GM12878 (cell line): ENCODE results near the gene POLE3. TPM values are rescaled to one million over a fixed set of nuclear protein-coding genes. Genes with fewer than 3 reads are reported as not detected.

Experiments
- ATAC-seq: fragments of 200-7000 bp; cut with Tn5 transposase; 3 replicates; pipeline ENCODE4 v1.9.1; 2020; ENCODE audit warnings: mild to moderate bottlenecking, moderate library complexity
- BruUV-seq: library from RNA; stranded (reverse); fragments of 400-500 nt; replicated peaks from 2 replicates; lab custom pipeline; 2021; lab: Mats Ljungman, UMichigan
- CTCF ChIA-PET: fragments of 300-600 bp; sonication (Branson Sonifier 250); formaldehyde crosslinking; extraction: SDS; loops from one replicate; lab custom pipeline; 2021; ENCODE audit warnings: inconsistent platforms; lab: Yijun Ruan, JAX
- POLR2A ChIA-PET: fragments of 350-600 bp; formaldehyde crosslinking; extraction: SDS; loops from one replicate; lab custom pipeline; 2021; ENCODE audit warnings: inconsistent platforms; lab: Charles Lee
- RAD21 ChIA-PET: fragments of 300-600 bp; sonication (Branson Sonifier 250); formaldehyde crosslinking; loops from one replicate; lab custom pipeline; 2023; ENCODE audit warnings: antibody characterized with exemption; ENCODE audit not compliant: unreplicated experiment; lab: Charles Lee
- SMC1A ChIA-PET: fragments of 300-600 bp; sonication (Branson Sonifier 250); formaldehyde crosslinking; loops from one replicate; lab custom pipeline; 2023; ENCODE audit not compliant: unreplicated experiment, uncharacterized antibody; lab: Charles Lee
- DNase-seq: peaks from one replicate; pipeline ENCODE4 v3.0.0-alpha.2; 2011; ENCODE audit warnings: low read depth, low spot score
- FAIRE-seq: peaks from 3 replicates; lab custom pipeline; 2011; peaks lifted over from hg19 to GRCh38; lab: Jason Lieb, UNC
- H2AFZ ChIP-seq: 2 replicates; pipeline ENCODE4 v1.6.0; 2011; ENCODE audit warnings: low read depth, low read length, control low read depth; ENCODE audit not compliant: control insufficient read depth
- H3K27ac ChIP-seq: 2 replicates; pipeline ENCODE4 v1.5.1; 2011; ENCODE audit warnings: control low read depth; ENCODE audit not compliant: control insufficient read depth, insufficient read depth
- H3K27me3 ChIP-seq, 2 experiments: replicated peaks in 1 of 2; 2 replicates each; pipeline versions ENCODE4 v1.6.0 to v1.6.1; 2011; ENCODE audit warnings: low read length in 1 of 2; ENCODE audit not compliant: control insufficient read depth in 2 of 2, insufficient read depth in 2 of 2
- H3K36me3 ChIP-seq, 2 experiments: 2 replicates each; pipeline ENCODE4 v1.5.1; 2011; ENCODE audit warnings: low read length in 1 of 2; ENCODE audit not compliant: control insufficient read depth in 2 of 2, insufficient read depth in 2 of 2
- H3K4me1 ChIP-seq: 2 replicates; pipeline ENCODE4 v1.6.1; 2011; ENCODE audit warnings: mild to moderate bottlenecking, low read length, moderate library complexity, mixed read lengths; ENCODE audit not compliant: control insufficient read depth, insufficient read depth
- H3K4me2 ChIP-seq: 2 replicates; pipeline ENCODE4 v1.6.0; 2011; ENCODE audit warnings: control low read depth; ENCODE audit not compliant: control insufficient read depth, insufficient read depth
- H3K4me3 ChIP-seq: fragments of 200-600 bp; sonication (generic); 2 replicates; pipeline ENCODE4 v1.5.1; 2016
- H3K79me2 ChIP-seq: 2 replicates; pipeline ENCODE4 v1.6.0; 2011; ENCODE audit warnings: low read length; ENCODE audit not compliant: control insufficient read depth, insufficient read depth
- H3K9ac ChIP-seq: 2 replicates; pipeline ENCODE4 v1.8.0; 2011; ENCODE audit warnings: low read length, control low read depth, mixed read lengths; ENCODE audit not compliant: control insufficient read depth, insufficient read depth
- H3K9me3 ChIP-seq: replicated peaks from 3 replicates; pipeline ENCODE4 v1.5.1; 2011; ENCODE audit warnings: mild to moderate bottlenecking, low read length; ENCODE audit not compliant: control insufficient read depth, insufficient read depth
- H4K20me1 ChIP-seq: 2 replicates; pipeline ENCODE4 v1.6.0; 2011; ENCODE audit not compliant: control insufficient read depth, insufficient read depth
- KDM1A ChIP-seq: fragments of 200-600 bp; sonication (generic); IDR thresholded peaks from 2 replicates; pipeline ENCODE4 v1.6.1; 2016; ENCODE audit warnings: borderline replicate concordance
- LARP7 ChIP-seq: fragments of 450-650 bp; IDR thresholded peaks from 2 replicates; pipeline ENCODE4 v1.6.1; 2017; ENCODE audit warnings: mild to moderate bottlenecking
- POLR2A ChIP-seq: IDR thresholded peaks from 2 replicates; pipeline ENCODE4 v1.6.1; 2011; ENCODE audit warnings: low read depth, mild to moderate bottlenecking, low read length
- TCF7 ChIP-seq: IDR thresholded peaks from 2 replicates; pipeline ENCODE4 v1.6.1; 2014; ENCODE audit warnings: antibody characterized with exemption, borderline replicate concordance
- YY1 ChIP-seq: IDR thresholded peaks from 2 replicates; pipeline ENCODE4 v1.6.1; 2011; ENCODE audit warnings: low read depth, mild to moderate bottlenecking, low read length
- WGBS: methylation state at CpG from one replicate; pipeline ENCODE4 v1.1.6; 2016; ENCODE audit warnings: low lambda C conversion rate; ENCODE audit not compliant: insufficient replicate concordance, insufficient coverage; ENCODE audit errors: missing lambda C conversion rate; 5-methylcytosine and 5-hydroxymethylcytosine counted together
- in situ Hi-C: fragments of 300-500 bp; cut with MboI; formaldehyde crosslinking; loops from 9 replicates; pipeline ENCODE4 v1.14.3; 2018; ENCODE audit warnings: mixed read lengths
- intact Hi-C: fragments of 100-400 bp; cut with micrococcal nuclease; formaldehyde crosslinking; loops from one replicate; pipeline ENCODE4 v1.14.2; 2022; ENCODE audit not compliant: unreplicated experiment
- polyA plus RNA-seq, 11 experiments: library from polyadenylated mRNA; depleted of rRNA in 4 of 11; unstranded in 6 of 11; stranded (reverse) in 5 of 11; fragments of >200 nt; fragmentation: Nextera tagmentation in 4 of 11; fragmentation: Illumina TruSeq in 1 of 11; extraction: Ambion mirVana in 4 of 11; extraction: Trizol in 1 of 11; gene quantifications; 1 replicate in 1 of 11; 2 replicates in 10 of 11; pipeline versions ENCODE4 v1.2.1 to v1.2.3, GENCODE V29; 2011 to 2016; ENCODE audit warnings: inconsistent platforms in 2 of 11, missing spikeins in 2 of 11, low read depth in 1 of 11
- total RNA-seq, 4 experiments: library from RNA; depleted of rRNA in 3 of 4; stranded (reverse); fragments of >200 nt in 3 of 4; fragmentation: Illumina TruSeq in 1 of 4; extraction: Trizol in 1 of 4; gene quantifications; 2 replicates each; pipeline versions ENCODE4 v1.2.1 to v1.2.3, GENCODE V29; 2013 to 2021
- TF ChIP-seq, protein P1 (sequence below): fragments of 150-350 bp; IDR thresholded peaks from 2 replicates; pipeline ENCODE4 v1.6.1; 2016; ENCODE audit warnings: low read depth, low read length

Gene POLE3
- total and polyA plus RNA-seq, 10 of the 15 experiments (the other 5 are each of a cell fraction or from before 2014, with no cell fraction given): 40.8 to 116 (median 80.2) TPM

DNA sequence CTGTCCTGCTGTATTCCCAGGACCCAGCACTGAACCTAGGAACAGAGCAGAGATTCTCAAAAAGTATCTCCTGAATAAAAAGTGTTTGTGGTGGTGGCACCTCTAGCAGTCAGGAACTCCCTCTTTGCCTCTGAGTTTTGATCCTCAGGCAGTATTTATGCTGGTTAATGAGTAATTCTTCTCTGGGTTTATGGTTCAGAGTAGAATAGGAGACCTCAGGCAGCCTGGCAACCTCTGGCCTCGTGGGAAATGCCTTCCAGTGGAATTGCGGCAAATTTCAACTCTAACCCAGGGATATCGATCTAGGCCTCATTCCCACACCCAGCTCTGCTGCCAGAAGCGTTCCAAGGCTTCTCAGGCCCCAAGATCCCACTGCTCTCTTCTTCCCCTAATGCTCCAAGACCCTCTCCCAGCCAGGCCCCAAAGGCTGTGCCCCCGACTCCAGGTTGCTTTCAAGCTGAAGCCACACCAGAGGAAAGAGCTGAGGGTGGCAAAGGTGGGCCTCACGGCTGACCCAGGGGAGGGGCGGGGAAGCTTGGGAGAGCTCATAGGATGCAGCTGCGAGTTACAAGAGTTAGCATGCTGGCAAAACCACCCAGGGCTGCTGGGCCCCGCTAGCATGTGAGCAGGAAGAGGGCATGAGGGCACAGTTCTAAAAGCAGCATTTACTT is 22.8 kb downstream of the POLE3 start:
- H3K4me3 ChIP-seq: no peak overlapping the region
- RAD21 ChIA-PET: no interaction called here
- no peak for TF ChIP-seq YY1
- no peaks in the 10 kb centered on the region for H3K9me3 ChIP-seq
- SMC1A ChIA-PET: no interaction called here
- no peaks in the 10 kb centered on the region for H3K27me3 ChIP-seq
- no peaks in the 10 kb centered on the region for H3K79me2 ChIP-seq
- no peak for DNase-seq
- no peak overlapping the region for H3K9ac ChIP-seq
- H4K20me1 ChIP-seq: no peaks in the 10 kb centered on the region; the same call in 1 of the 2 replicates
- H2AFZ ChIP-seq: no peak overlapping the region
- CTCF ChIA-PET: interaction anchor here (1.1 to 1.3 kb wide), 2 partner anchors 8 to 14 kb away, joined by 4 to 5 read pairs; partner anchors contain the start of gene ALAD
- no TSS peak for BruUV-seq
- POLR2A ChIA-PET: no interaction called here
- no peak overlapping the region for H3K27ac ChIP-seq
- peaks cover 0 to 10% of the 10 kb centered on the region in 2 experiments; a peak in 3 of 4 replicates for H3K36me3 ChIP-seq
- no peak overlapping the region for H3K4me2 ChIP-seq
- WGBS: 97% methylated on average over 9 of the region's 9 CpGs
- ATAC-seq: no peak
- intact Hi-C loops (no loop called here), in situ Hi-C loops (no loop called here)
- FAIRE-seq: no peak
- H3K4me1 ChIP-seq: no peaks in the 10 kb centered on the region

DNA sequence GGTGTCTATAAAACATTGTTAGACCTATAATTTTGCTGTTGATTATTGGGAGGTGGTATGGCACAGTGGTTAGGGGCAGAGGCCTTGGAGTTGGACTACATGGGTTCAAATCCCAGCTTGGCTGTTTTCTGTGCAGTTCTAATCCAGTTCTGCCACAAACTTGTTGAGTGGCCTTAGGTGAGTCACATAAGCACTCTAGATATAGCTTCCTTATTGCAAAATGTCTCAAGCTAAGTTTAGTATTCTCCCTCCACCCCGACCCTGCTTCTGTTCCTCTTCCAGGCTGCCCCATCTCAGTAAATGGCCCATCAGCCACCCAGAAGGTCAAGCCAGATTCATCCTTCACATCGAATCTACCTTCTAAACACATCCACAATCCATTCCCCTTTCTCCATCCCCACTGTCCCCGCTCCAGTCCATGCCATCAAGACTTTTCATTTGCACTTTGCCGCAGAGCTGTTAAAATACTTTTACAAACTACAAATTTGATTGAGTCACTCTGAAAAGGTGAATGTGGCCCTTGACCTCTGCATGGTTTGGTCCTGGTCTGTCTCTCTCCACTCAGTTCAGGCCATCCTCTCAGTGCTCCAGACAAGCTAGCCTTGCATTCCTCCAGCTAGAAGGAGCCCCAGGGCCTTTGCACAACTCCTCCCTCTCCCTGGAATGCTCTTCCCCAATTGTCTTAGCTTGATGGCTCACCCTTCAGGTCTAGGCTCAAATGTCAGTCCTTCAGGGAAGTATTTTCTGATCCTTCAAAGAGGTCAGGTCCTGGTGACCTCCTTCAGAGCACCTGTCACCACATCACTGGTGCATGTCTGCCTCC is 23.7 kb downstream of the POLE3 start:
- WGBS: 96% methylated on average over 4 of the region's 4 CpGs
- TF ChIP-seq POLR2A (no peak), LARP7 (no peak), KDM1A (no peak), TCF7 (no peak)
- TF ChIP-seq, protein P1, sequence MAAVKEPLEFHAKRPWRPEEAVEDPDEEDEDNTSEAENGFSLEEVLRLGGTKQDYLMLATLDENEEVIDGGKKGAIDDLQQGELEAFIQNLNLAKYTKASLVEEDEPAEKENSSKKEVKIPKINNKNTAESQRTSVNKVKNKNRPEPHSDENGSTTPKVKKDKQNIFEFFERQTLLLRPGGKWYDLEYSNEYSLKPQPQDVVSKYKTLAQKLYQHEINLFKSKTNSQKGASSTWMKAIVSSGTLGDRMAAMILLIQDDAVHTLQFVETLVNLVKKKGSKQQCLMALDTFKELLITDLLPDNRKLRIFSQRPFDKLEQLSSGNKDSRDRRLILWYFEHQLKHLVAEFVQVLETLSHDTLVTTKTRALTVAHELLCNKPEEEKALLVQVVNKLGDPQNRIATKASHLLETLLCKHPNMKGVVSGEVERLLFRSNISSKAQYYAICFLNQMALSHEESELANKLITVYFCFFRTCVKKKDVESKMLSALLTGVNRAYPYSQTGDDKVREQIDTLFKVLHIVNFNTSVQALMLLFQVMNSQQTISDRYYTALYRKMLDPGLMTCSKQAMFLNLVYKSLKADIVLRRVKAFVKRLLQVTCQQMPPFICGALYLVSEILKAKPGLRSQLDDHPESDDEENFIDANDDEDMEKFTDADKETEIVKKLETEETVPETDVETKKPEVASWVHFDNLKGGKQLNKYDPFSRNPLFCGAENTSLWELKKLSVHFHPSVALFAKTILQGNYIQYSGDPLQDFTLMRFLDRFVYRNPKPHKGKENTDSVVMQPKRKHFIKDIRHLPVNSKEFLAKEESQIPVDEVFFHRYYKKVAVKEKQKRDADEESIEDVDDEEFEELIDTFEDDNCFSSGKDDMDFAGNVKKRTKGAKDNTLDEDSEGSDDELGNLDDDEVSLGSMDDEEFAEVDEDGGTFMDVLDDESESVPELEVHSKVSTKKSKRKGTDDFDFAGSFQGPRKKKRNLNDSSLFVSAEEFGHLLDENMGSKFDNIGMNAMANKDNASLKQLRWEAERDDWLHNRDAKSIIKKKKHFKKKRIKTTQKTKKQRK: no peak
- FAIRE-seq (no peak), ATAC-seq (no peak), DNase-seq (no peak)
- Histone ChIP-seq H3K4me3 (no peak overlapping the region), H3K9me3 (no peaks in the 10 kb centered on the region), H3K4me1 (no peaks in the 10 kb centered on the region), H3K79me2 (no peaks in the 10 kb centered on the region), H3K36me3 (peaks cover 0 to 10% of the 10 kb centered on the region in 2 experiments; a peak in 3 of 4 replicates), H2AFZ (no peak overlapping the region), H3K4me2 (no peak overlapping the region), H3K9ac (no peak overlapping the region), H3K27me3 (no peaks in the 10 kb centered on the region), H3K27ac (no peak overlapping the region), H4K20me1 (no peaks in the 10 kb centered on the region; the same call in 1 of the 2 replicates)
- intact Hi-C loops: no loop called here
- CTCF ChIA-PET: interaction anchor here (0.6 to 1.6 kb wide), 4 partner anchors 9 to 15 kb away, joined by 3 to 5 read pairs (median 4); partner anchors contain the start of gene ALAD
- SMC1A ChIA-PET: interaction anchor here (1.1 to 1.3 kb wide), 2 partner anchors 9 to 11 kb away, joined by 3 read pairs; no protein-coding TSS in a partner anchor
- RAD21 ChIA-PET: no interaction called here
- in situ Hi-C loops: no loop called here
- BruUV-seq: TSS peak; percentile 88
- POLR2A ChIA-PET: interaction anchor here (0.5 to 0.6 kb wide), 2 partner anchors 19 to 66 kb away, joined by 3 read pairs; no protein-coding TSS in a partner anchor
